HepG2 (cell line): ENCODE measurements around the gene VMO1. TPM values are rescaled to one million over a fixed set of nuclear protein-coding genes. Genes with fewer than 3 reads are reported as not detected.

Source experiments
- ATAC-seq: fragments of 200-7000 bp; cut with Tn5 transposase; 3 replicates; pipeline ENCODE4 v1.9.1; 2020; ENCODE audit warnings: mild to moderate bottlenecking, moderate library complexity
- BruUV-seq: library from RNA; stranded (reverse); fragments of 400-500 nt; replicated peaks from 2 replicates; lab custom pipeline; 2021; lab: Mats Ljungman, UMichigan
- CTCF ChIA-PET: fragments of 300-600 bp; formaldehyde crosslinking; extraction: SDS; loops from one replicate; lab custom pipeline; 2021; ENCODE audit warnings: low total read pairs, inconsistent platforms, low intra/inter-chr PET ratio; lab: Yijun Ruan, JAX
- POLR2A ChIA-PET: fragments of 350-600 bp; sonication (Branson Sonifier 250); formaldehyde crosslinking; loops from one replicate; lab custom pipeline; 2020; ENCODE audit warnings: antibody characterized with exemption, inconsistent platforms; lab: Yijun Ruan, JAX
- DNase-seq: peaks from one replicate; pipeline ENCODE4 v3.0.0-alpha.2; 2015; ENCODE audit warnings: low spot score
- FAIRE-seq: peaks from 3 replicates; lab custom pipeline; 2011; peaks lifted over from hg19 to GRCh38; lab: Jason Lieb, UNC
- H2AFZ ChIP-seq: one replicate; pipeline ENCODE4 v1.6.1; 2011; ENCODE audit warnings: low read length, inconsistent platforms
- H3K27ac ChIP-seq: fragments of 300-600 bp; 3 replicates; pipeline ENCODE4 v1.8.0; 2011; ENCODE audit warnings: mixed run types, mild to moderate bottlenecking, mixed read lengths, low read length, inconsistent platforms; ENCODE audit not compliant: insufficient read depth; ENCODE audit errors: extremely low read length
- H3K27me3 ChIP-seq, 2 experiments: fragments of 200-600 bp in 1 of 2; 2 replicates in 1 of 2; 3 replicates in 1 of 2; pipeline versions ENCODE4 v1.6.0 to v1.8.0; 2011; ENCODE audit warnings: low read length in 2 of 2, mild to moderate bottlenecking in 2 of 2, moderate library complexity in 2 of 2, inconsistent platforms in 1 of 2; ENCODE audit not compliant: insufficient read depth in 2 of 2, control insufficient read depth in 1 of 2
- H3K36me3 ChIP-seq, 2 experiments: fragments of 200-600 bp in 1 of 2; replicated peaks in 1 of 2; 2 replicates in 1 of 2; 3 replicates in 1 of 2; pipeline versions ENCODE4 v1.5.1 to v1.8.0; 2011; ENCODE audit warnings: low read length in 2 of 2, inconsistent platforms in 1 of 2; ENCODE audit not compliant: insufficient read depth in 2 of 2, control insufficient read depth in 1 of 2
- H3K4me1 ChIP-seq: 2 replicates; pipeline ENCODE4 v1.5.1; 2012; ENCODE audit warnings: low read length, inconsistent platforms; ENCODE audit not compliant: insufficient read depth
- H3K4me2 ChIP-seq: 2 replicates; pipeline ENCODE4 v1.6.0; 2011; ENCODE audit warnings: low read depth, low read length, inconsistent platforms
- H3K4me3 ChIP-seq, 3 experiments: fragments of 200-600 bp in 1 of 3; sonication (generic), shearing (Covaris generic) in 1 of 3; replicated peaks in 1 of 3; 2 replicates each; pipeline ENCODE4 v1.5.1; 2011 to 2016; ENCODE audit warnings: low read length in 3 of 3, inconsistent platforms in 2 of 3, low read depth in 2 of 3, mild to moderate bottlenecking in 2 of 3, control low read depth in 1 of 3, mixed read lengths in 1 of 3; ENCODE audit not compliant: insufficient read depth in 1 of 3
- H3K79me2 ChIP-seq: one replicate; pipeline ENCODE4 v1.6.1; 2011; ENCODE audit warnings: low read length, inconsistent platforms; ENCODE audit not compliant: insufficient read depth
- H3K9ac ChIP-seq: 2 replicates; pipeline ENCODE4 v1.6.0; 2011; ENCODE audit warnings: mild to moderate bottlenecking, low read depth, low read length, inconsistent platforms; ENCODE audit not compliant: insufficient read depth
- H3K9me3 ChIP-seq: 2 replicates; pipeline ENCODE4 v1.5.1; 2012; ENCODE audit warnings: mild to moderate bottlenecking, low read length
- H4K20me1 ChIP-seq: 2 replicates; pipeline ENCODE4 v1.6.0; 2011; ENCODE audit warnings: inconsistent platforms, mild to moderate bottlenecking, low read length, moderate library complexity; ENCODE audit not compliant: insufficient read depth
- CEBPG ChIP-seq: IDR thresholded peaks from 2 replicates; pipeline ENCODE4 v1.6.1; 2016
- PLRG1 ChIP-seq: fragments of 450-650 bp; conservative IDR thresholded peaks from 2 replicates; pipeline ENCODE4 v1.6.1; 2016
- RAD21 ChIP-seq: fragments of 450-650 bp; formaldehyde crosslinking; IDR thresholded peaks from 2 replicates; pipeline ENCODE4 v1.5.0; 2020; ENCODE audit warnings: mild to moderate bottlenecking
- SMC3 ChIP-seq: IDR thresholded peaks from 2 replicates; pipeline ENCODE4 v1.6.1; 2011; ENCODE audit warnings: low read length, improper control_type of control experiment
- STAG1 ChIP-seq: sonication (generic); formaldehyde crosslinking; IDR thresholded peaks from 2 replicates; pipeline ENCODE4 v1.4.0; 2020; ENCODE audit warnings: missing genetic modification reagents
- WGBS: methylation state at CpG from one replicate; pipeline ENCODE4 v1.1.6; 2017; ENCODE audit warnings: low lambda C conversion rate; 5-methylcytosine and 5-hydroxymethylcytosine counted together
- in situ Hi-C: cut with HindIII; loops from 2 replicates; pipeline ENCODE4 v1.10.0; 2017; ENCODE audit warnings: low pct_unique_long_range_greater_than_20kb; ENCODE audit not compliant: extremely low pct_ligation_motif_present
- intact Hi-C: fragments of 100-400 bp; cut with micrococcal nuclease; formaldehyde crosslinking; loops from one replicate; pipeline ENCODE4 v1.10.0; 2022; ENCODE audit not compliant: unreplicated experiment
- polyA plus RNA-seq, 8 experiments: library from polyadenylated mRNA; depleted of rRNA in 3 of 8; stranded (reverse) in 7 of 8; unstranded in 1 of 8; fragments of >200 nt; fragmentation: Illumina TruSeq in 4 of 8; extraction: Trizol in 4 of 8; gene quantifications; 2 replicates each; pipeline versions ENCODE4 v1.2.1 to v1.2.3, GENCODE V29; 2011 to 2016; ENCODE audit warnings: low read depth in 4 of 8, missing spikeins in 1 of 8, mixed read lengths in 1 of 8; ENCODE audit not compliant: insufficient read depth in 1 of 8
- total RNA-seq, 5 experiments: library from RNA; depleted of rRNA; stranded (reverse); fragments of >200 nt; fragmentation: Illumina TruSeq; extraction: Trizol; gene quantifications; 2 replicates each; pipeline ENCODE4 v1.2.3, GENCODE V29; 2016; ENCODE audit warnings: low read depth in 1 of 5
- TF ChIP-seq, protein P1 (sequence below): sonication (generic); formaldehyde crosslinking; IDR thresholded peaks from 2 replicates; pipeline ENCODE4 v1.5.0; 2020; ENCODE audit warnings: mild to moderate bottlenecking, missing genetic modification reagents, borderline replicate concordance

Gene VMO1
- total and polyA plus RNA-seq, 2 of the 13 experiments (the other 11 are each of a cell fraction or from before 2014, with no cell fraction given), result not detected

DNA sequence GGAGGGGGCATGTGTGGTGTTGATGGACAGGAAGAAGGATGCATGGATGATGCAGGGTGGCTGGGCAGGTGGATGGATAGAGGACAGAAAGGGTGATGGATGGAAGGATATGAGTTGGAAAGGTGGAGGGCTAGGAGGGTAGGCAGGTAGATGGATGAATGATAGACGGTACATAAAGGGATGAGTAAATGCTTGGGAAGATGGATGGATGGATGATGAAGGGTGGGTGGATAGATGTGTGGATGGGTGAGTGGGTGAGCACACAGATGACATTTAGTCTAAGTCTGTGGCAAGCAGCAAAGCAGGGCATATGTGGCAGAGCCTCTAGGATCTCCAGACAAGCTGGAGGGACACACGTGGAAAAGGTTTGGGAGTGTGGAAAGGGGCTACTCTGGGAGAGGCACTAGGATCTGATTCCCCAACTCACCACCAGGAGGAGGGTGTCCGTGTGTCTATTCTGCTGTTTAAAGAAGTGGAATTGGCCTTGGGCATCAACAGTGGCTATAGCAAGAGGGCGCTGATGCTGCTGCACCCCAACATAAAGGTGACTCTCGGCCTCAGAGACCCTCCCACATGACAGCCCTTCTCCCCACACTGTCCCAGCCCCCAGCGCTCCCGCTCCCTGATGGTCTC, 29.0 kb upstream of the VMO1 start:
- Histone ChIP-seq H3K4me1 (peaks cover 9% of the 10 kb centered on the region), H3K9ac (no peak overlapping the region), H3K27me3 (no peaks in the 10 kb centered on the region), H3K9me3 (no peaks in the 10 kb centered on the region), H3K27ac (no peak overlapping the region), H4K20me1 (no peaks in the 10 kb centered on the region), H3K36me3 (peaks cover 10 to 12% of the 10 kb centered on the region in 2 experiments; a peak in 4 of 5 replicates), H3K4me3 (no peak overlapping the region), H2AFZ (no peak overlapping the region), H3K4me2 (no peak overlapping the region), H3K79me2 (no peaks in the 10 kb centered on the region)
- ChIA-PET POLR2A (no interaction called here), CTCF (interaction anchor here (1.2 to 1.3 kb wide), 2 partner anchors 67 to 74 kb away, joined by 3 to 6 read pairs; no protein-coding TSS in a partner anchor)
- intact Hi-C loops, result no loop called here
- BruUV-seq, result no TSS peak
- ATAC-seq (peak; percentile 65), FAIRE-seq (no peak), DNase-seq (no peak)
- in situ Hi-C loops, result no loop called here
- TF ChIP-seq PLRG1 (0 out of 2 replicates have a peak, but pooled peaks have one; percentile 70), STAG1 (CRISPR knock-in tag) (peak; percentile 33; the same call in 1 of the 2 replicates), CEBPG (CRISPR knock-in tag) (no peak), SMC3 (peak; percentile 19; the same call in 1 of the 2 replicates), RAD21 (CRISPR knock-in tag) (peak; percentile 50; the same call in 1 of the 2 replicates)
- TF ChIP-seq, protein P1, sequence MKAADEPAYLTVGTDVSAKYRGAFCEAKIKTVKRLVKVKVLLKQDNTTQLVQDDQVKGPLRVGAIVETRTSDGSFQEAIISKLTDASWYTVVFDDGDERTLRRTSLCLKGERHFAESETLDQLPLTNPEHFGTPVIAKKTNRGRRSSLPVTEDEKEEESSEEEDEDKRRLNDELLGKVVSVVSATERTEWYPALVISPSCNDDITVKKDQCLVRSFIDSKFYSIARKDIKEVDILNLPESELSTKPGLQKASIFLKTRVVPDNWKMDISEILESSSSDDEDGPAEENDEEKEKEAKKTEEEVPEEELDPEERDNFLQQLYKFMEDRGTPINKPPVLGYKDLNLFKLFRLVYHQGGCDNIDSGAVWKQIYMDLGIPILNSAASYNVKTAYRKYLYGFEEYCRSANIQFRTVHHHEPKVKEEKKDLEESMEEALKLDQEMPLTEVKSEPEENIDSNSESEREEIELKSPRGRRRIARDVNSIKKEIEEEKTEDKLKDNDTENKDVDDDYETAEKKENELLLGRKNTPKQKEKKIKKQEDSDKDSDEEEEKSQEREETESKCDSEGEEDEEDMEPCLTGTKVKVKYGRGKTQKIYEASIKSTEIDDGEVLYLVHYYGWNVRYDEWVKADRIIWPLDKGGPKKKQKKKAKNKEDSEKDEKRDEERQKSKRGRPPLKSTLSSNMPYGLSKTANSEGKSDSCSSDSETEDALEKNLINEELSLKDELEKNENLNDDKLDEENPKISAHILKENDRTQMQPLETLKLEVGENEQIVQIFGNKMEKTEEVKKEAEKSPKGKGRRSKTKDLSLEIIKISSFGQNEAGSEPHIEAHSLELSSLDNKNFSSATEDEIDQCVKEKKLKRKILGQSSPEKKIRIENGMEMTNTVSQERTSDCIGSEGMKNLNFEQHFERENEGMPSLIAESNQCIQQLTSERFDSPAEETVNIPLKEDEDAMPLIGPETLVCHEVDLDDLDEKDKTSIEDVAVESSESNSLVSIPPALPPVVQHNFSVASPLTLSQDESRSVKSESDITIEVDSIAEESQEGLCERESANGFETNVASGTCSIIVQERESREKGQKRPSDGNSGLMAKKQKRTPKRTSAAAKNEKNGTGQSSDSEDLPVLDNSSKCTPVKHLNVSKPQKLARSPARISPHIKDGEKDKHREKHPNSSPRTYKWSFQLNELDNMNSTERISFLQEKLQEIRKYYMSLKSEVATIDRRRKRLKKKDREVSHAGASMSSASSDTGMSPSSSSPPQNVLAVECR (CRISPR knock-in tag), result no peak
- WGBS, result 78% methylated on average over 6 of the region's 7 CpGs
